22Rv1 (cell line): ENCODE results near the gene TRPC6.

ENCODE experiments used
- CTCF ChIP-seq: fragments of 450-650 bp; IDR thresholded peaks from 2 replicates; pipeline ENCODE4 v1.5.1; 2017; ENCODE audit warnings: mild to moderate bottlenecking
- ZFX ChIP-seq: fragments of 450-650 bp; IDR thresholded peaks from 2 replicates; pipeline ENCODE4 v1.6.1; 2017; ENCODE audit warnings: antibody characterized with exemption, borderline replicate concordance

- TF ChIP-seq CTCF (no peak), ZFX (no peak)
Measured at GRCh38 chr11:101476191-101476590, 107.6 kb downstream of the TRPC6 start.
